HepG2 (cell line): ENCODE measurements around the gene BLOC1S1. TPM values are rescaled to one million over a fixed set of nuclear protein-coding genes. Genes with fewer than 3 reads are reported as not detected.

ENCODE experiments used
- ATF2 ChIP-seq: sonication (generic); formaldehyde crosslinking; IDR thresholded peaks from 2 replicates; pipeline ENCODE4 v1.4.0; 2020; ENCODE audit warnings: missing genetic modification reagents
- CENPX ChIP-seq: sonication (generic); formaldehyde crosslinking; IDR thresholded peaks from 2 replicates; pipeline ENCODE4 v1.9.0; 2021; ENCODE audit warnings: mild to moderate bottlenecking, missing genetic modification reagents, moderate library complexity
- DBP ChIP-seq: sonication (generic); formaldehyde crosslinking; IDR thresholded peaks from 2 replicates; pipeline ENCODE4 v1.4.0; 2020; ENCODE audit warnings: missing genetic modification reagents; ENCODE audit errors: not compliant biosample characterization
- DDIT3 ChIP-seq: sonication (generic); formaldehyde crosslinking; IDR thresholded peaks from 2 replicates; pipeline ENCODE4 v1.4.0; 2020; ENCODE audit warnings: mild to moderate bottlenecking, missing genetic modification reagents
- E2F2 ChIP-seq: sonication (generic); formaldehyde crosslinking; IDR thresholded peaks from 2 replicates; pipeline ENCODE4 v1.4.0; 2020; ENCODE audit warnings: missing genetic modification reagents, borderline replicate concordance
- ESRRA ChIP-seq: sonication (generic); formaldehyde crosslinking; IDR thresholded peaks from 2 replicates; pipeline ENCODE4 v1.5.1; 2020; ENCODE audit warnings: mild to moderate bottlenecking, low read depth, missing genetic modification reagents
- FLYWCH1 ChIP-seq: sonication (generic); formaldehyde crosslinking; IDR thresholded peaks from 2 replicates; pipeline ENCODE4 v1.8.1; 2023; ENCODE audit warnings: mild to moderate bottlenecking, missing genetic modification reagents
- GZF1 ChIP-seq: sonication (generic); formaldehyde crosslinking; IDR thresholded peaks from 2 replicates; pipeline ENCODE4 v1.5.1; 2020; ENCODE audit warnings: mild to moderate bottlenecking, missing genetic modification reagents
- KLF16 ChIP-seq, 2 experiments: sonication (generic) in 1 of 2; formaldehyde crosslinking in 1 of 2; IDR thresholded peaks; 2 replicates each; pipeline versions ENCODE4 v1.6.1 to v1.8.0; 2016 to 2023; ENCODE audit warnings: missing genetic modification reagents in 2 of 2, missing compliant biosample characterization in 1 of 2
- MED8 ChIP-seq: sonication (generic); formaldehyde crosslinking; IDR thresholded peaks from 2 replicates; pipeline ENCODE4 v1.8.1; 2023; ENCODE audit warnings: mild to moderate bottlenecking, missing genetic modification reagents; ENCODE audit not compliant: insufficient replicate concordance
- MIER3 ChIP-seq: IDR thresholded peaks from 2 replicates; pipeline ENCODE4 v1.6.1; 2016; ENCODE audit warnings: missing compliant biosample characterization, borderline replicate concordance
- NFE2 ChIP-seq: sonication (generic); formaldehyde crosslinking; IDR thresholded peaks from 2 replicates; pipeline ENCODE4 v1.4.0; 2020; ENCODE audit warnings: missing genetic modification reagents
- NFYC ChIP-seq: IDR thresholded peaks from 2 replicates; pipeline ENCODE4 v1.6.1; 2016; ENCODE audit warnings: missing genetic modification reagents, missing compliant biosample characterization
- NR2F2 ChIP-seq: IDR thresholded peaks from 2 replicates; pipeline ENCODE4 v1.6.1; 2012; ENCODE audit warnings: low read depth, inconsistent platforms, borderline replicate concordance
- SMAD9 ChIP-seq: sonication (generic); formaldehyde crosslinking; IDR thresholded peaks from 2 replicates; pipeline ENCODE4 v1.5.1; 2020; ENCODE audit warnings: mild to moderate bottlenecking, missing genetic modification reagents
- SNAPC2 ChIP-seq: sonication (generic); formaldehyde crosslinking; IDR thresholded peaks from 2 replicates; pipeline ENCODE4 v1.8.1; 2022; ENCODE audit warnings: mild to moderate bottlenecking, missing genetic modification reagents
- STAT5B ChIP-seq: sonication (generic); formaldehyde crosslinking; IDR thresholded peaks from 2 replicates; pipeline ENCODE4 v1.4.0; 2020; ENCODE audit warnings: missing genetic modification reagents
- ZBTB26 ChIP-seq: IDR thresholded peaks from 2 replicates; pipeline ENCODE4 v1.6.1; 2016; ENCODE audit warnings: missing compliant biosample characterization, missing genetic modification reagents, borderline replicate concordance
- ZNF282 ChIP-seq: fragments of 450-650 bp; IDR thresholded peaks from 2 replicates; pipeline ENCODE4 v1.6.1; 2018; ENCODE audit not compliant: partially characterized antibody
- ZNF354B ChIP-seq: sonication (generic); formaldehyde crosslinking; IDR thresholded peaks from 2 replicates; pipeline ENCODE4 v1.8.0; 2022; ENCODE audit warnings: mild to moderate bottlenecking, missing genetic modification reagents
- ZNF652 ChIP-seq: IDR thresholded peaks from 2 replicates; pipeline ENCODE4 v1.6.1; 2016; ENCODE audit warnings: low read depth, borderline replicate concordance
- ZNF713 ChIP-seq: sonication (generic); formaldehyde crosslinking; IDR thresholded peaks from 2 replicates; pipeline ENCODE4 v1.4.0; 2020; ENCODE audit warnings: mild to moderate bottlenecking, missing genetic modification reagents
- ZNF776 ChIP-seq: sonication (generic); formaldehyde crosslinking; IDR thresholded peaks from 2 replicates; pipeline ENCODE4 v1.4.0; 2020; ENCODE audit warnings: mild to moderate bottlenecking, missing genetic modification reagents
- ZNF839 ChIP-seq: sonication (generic); formaldehyde crosslinking; IDR thresholded peaks from 2 replicates; pipeline ENCODE4 v1.4.0; 2020; ENCODE audit warnings: missing genetic modification reagents, mild to moderate bottlenecking, borderline replicate concordance
- ZSCAN22 ChIP-seq: sonication (generic); formaldehyde crosslinking; IDR thresholded peaks from 2 replicates; pipeline ENCODE4 v1.4.0; 2020; ENCODE audit warnings: mild to moderate bottlenecking, missing genetic modification reagents
- polyA plus RNA-seq, 8 experiments: library from polyadenylated mRNA; depleted of rRNA in 3 of 8; stranded (reverse) in 7 of 8; unstranded in 1 of 8; fragments of >200 nt; fragmentation: Illumina TruSeq in 4 of 8; extraction: Trizol in 4 of 8; gene quantifications; 2 replicates each; pipeline versions ENCODE4 v1.2.1 to v1.2.3, GENCODE V29; 2011 to 2016; ENCODE audit warnings: low read depth in 4 of 8, missing spikeins in 1 of 8, mixed read lengths in 1 of 8; ENCODE audit not compliant: insufficient read depth in 1 of 8
- total RNA-seq, 5 experiments: library from RNA; depleted of rRNA; stranded (reverse); fragments of >200 nt; fragmentation: Illumina TruSeq; extraction: Trizol; gene quantifications; 2 replicates each; pipeline ENCODE4 v1.2.3, GENCODE V29; 2016; ENCODE audit warnings: low read depth in 1 of 5

BLOC1S1 gene
- total and polyA plus RNA-seq, 2 of the 13 experiments (the other 11 are each of a cell fraction or from before 2014, with no cell fraction given) = 55.1 to 95.3 TPM

- no peak; the same call in 1 of the 2 replicates for TF ChIP-seq ESRRA (CRISPR knock-in tag)
- TF ChIP-seq E2F2 (CRISPR knock-in tag) = no peak
- 0 out of 2 replicates have a peak, but pooled peaks have one; percentile 51 for TF ChIP-seq ZBTB26 (CRISPR knock-in tag)
- TF ChIP-seq STAT5B (CRISPR knock-in tag) = peak; percentile 80; the same call in 1 of the 2 replicates
- TF ChIP-seq ZSCAN22 (CRISPR knock-in tag) = no peak
- TF ChIP-seq SMAD9 (CRISPR knock-in tag) = no peak
- no peak for TF ChIP-seq ZNF713 (CRISPR knock-in tag)
- no peak for TF ChIP-seq CENPX (CRISPR knock-in tag)
- TF ChIP-seq ATF2 (CRISPR knock-in tag) = 0 out of 2 replicates have a peak, but pooled peaks have one; percentile 54
- TF ChIP-seq NFE2 (CRISPR knock-in tag) = no peak
- TF ChIP-seq KLF16 (CRISPR knock-in tag; IDR thresholded peaks at IDR 0.05) = peak in 1 of 2 experiments; percentile 99; a peak in 2 of 4 replicates
- TF ChIP-seq ZNF652 (CRISPR knock-in tag) = 0 out of 2 replicates have a peak, but pooled peaks have one; percentile 13
- peak; percentile 75; the same call in 1 of the 2 replicates for TF ChIP-seq SNAPC2
- TF ChIP-seq FLYWCH1 (CRISPR knock-in tag) = no peak
- peak; percentile 88 for TF ChIP-seq MIER3 (CRISPR knock-in tag)
- no peak for TF ChIP-seq ZNF839
- TF ChIP-seq NR2F2 = no peak
- TF ChIP-seq NFYC = peak; percentile 67
- TF ChIP-seq ZNF776 = no peak; the same call in 1 of the 2 replicates
- TF ChIP-seq ZNF354B (CRISPR knock-in tag) = no peak
- TF ChIP-seq MED8 (CRISPR knock-in tag) = peak; percentile 46
- no peak for TF ChIP-seq DDIT3
- TF ChIP-seq DBP = no peak
- TF ChIP-seq GZF1 (CRISPR knock-in tag) = no peak
- TF ChIP-seq ZNF282 = no peak
These were observed at the start of gene BLOC1S1 (continued) for GRCh38 chr12:55715833-55716581.
